ENCODE data around the gene STK39. TPM values are rescaled to one million over a fixed set of nuclear protein-coding genes. Genes with fewer than 3 reads are reported as not detected.

The STK39 gene
- polyA plus RNA-seq, 1 donor (not counting 4 experiments of a cell fraction or from before 2014, with no cell fraction given): 20.7 TPM

DNA sequence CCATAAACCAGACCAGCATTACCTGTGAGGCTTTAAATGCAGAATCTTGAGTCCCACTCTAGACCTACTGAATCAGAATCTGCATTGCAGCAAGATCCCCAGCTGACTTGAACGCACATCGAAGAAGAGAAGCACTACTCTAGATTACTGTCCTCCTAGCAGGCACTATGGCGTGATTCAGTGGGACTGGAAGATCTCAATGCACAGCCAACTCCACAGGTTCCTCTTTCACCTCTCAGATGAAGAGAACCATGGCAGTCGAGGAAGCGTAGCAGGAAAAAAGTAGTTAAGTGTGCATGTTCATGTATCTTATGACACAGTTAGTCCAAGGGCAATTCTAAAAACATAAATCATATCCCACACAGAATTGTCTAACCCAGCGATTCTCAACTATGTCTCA lies 97.4 kb downstream of the STK39 start:
- Histone ChIP-seq H3K9me1 (ENCODE audit: control insufficient read depth, extremely low read depth, insufficient read depth, low read length) (no peaks in the 10 kb centered on the region), H3K9me3 (ENCODE audit: control insufficient read depth, low read depth, low read length) (no peaks in the 10 kb centered on the region), H2AFZ (ENCODE audit: control insufficient read depth, low read length) (no peak overlapping the region), H3K79me2 (ENCODE audit: control insufficient read depth, insufficient read depth, low read length) (no peaks in the 10 kb centered on the region), H3K4me1 (ENCODE audit: control insufficient read depth, extremely low read depth, insufficient read depth, low read length) (no peaks in the 10 kb centered on the region), H3K4me3 (ENCODE audit: control insufficient read depth in 2 of 3, extremely low read depth in 1 of 3, insufficient read depth in 2 of 3, low read depth in 1 of 3, low read length in 3 of 3) (no peak overlapping the region), H3K4me2 (ENCODE audit: control insufficient read depth, extremely low read depth, insufficient read depth, low read depth, low read length) (no peak overlapping the region), H3K9ac (ENCODE audit: control insufficient read depth, extremely low read depth, insufficient read depth, low read length) (no peak overlapping the region), H3K36me3 (ENCODE audit: control insufficient read depth in 2 of 2, extremely low read depth in 1 of 2, insufficient read depth in 2 of 2, low read length in 2 of 2) (no peaks in the 10 kb centered on the region), H4K20me1 (ENCODE audit: control insufficient read depth, extremely low read depth, insufficient read depth, low read length) (no peaks in the 10 kb centered on the region), H3K27ac (ENCODE audit: control insufficient read depth, insufficient read depth, low read length) (no peak overlapping the region), H3K27me3 (ENCODE audit: control insufficient read depth, extremely low read depth, insufficient read depth, low read length) (no peaks in the 10 kb centered on the region)
- DNase-seq (ENCODE audit: low read depth, low spot score) (no peak), FAIRE-seq (no peak)
- no peak for TF ChIP-seq EZH2 (IDR thresholded peaks at IDR 0.05; ENCODE audit: low read length)
- TF ChIP-seq, protein P1, sequence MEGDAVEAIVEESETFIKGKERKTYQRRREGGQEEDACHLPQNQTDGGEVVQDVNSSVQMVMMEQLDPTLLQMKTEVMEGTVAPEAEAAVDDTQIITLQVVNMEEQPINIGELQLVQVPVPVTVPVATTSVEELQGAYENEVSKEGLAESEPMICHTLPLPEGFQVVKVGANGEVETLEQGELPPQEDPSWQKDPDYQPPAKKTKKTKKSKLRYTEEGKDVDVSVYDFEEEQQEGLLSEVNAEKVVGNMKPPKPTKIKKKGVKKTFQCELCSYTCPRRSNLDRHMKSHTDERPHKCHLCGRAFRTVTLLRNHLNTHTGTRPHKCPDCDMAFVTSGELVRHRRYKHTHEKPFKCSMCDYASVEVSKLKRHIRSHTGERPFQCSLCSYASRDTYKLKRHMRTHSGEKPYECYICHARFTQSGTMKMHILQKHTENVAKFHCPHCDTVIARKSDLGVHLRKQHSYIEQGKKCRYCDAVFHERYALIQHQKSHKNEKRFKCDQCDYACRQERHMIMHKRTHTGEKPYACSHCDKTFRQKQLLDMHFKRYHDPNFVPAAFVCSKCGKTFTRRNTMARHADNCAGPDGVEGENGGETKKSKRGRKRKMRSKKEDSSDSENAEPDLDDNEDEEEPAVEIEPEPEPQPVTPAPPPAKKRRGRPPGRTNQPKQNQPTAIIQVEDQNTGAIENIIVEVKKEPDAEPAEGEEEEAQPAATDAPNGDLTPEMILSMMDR (optimal IDR thresholded peaks at IDR 0.05 in 1 of 3, IDR thresholded peaks at IDR 0.05 in 1 of 3, conservative IDR thresholded peaks at IDR 0.05 in 1 of 3; ENCODE audit: extremely low read depth in 1 of 3, insufficient read depth in 2 of 3, low read length in 3 of 3): no peak
- dilution Hi-C loops (cut with MboI; ENCODE audit: extremely low pct_ligation_motif_present, low sequenced_read_pairs): no loop called here

DNA sequence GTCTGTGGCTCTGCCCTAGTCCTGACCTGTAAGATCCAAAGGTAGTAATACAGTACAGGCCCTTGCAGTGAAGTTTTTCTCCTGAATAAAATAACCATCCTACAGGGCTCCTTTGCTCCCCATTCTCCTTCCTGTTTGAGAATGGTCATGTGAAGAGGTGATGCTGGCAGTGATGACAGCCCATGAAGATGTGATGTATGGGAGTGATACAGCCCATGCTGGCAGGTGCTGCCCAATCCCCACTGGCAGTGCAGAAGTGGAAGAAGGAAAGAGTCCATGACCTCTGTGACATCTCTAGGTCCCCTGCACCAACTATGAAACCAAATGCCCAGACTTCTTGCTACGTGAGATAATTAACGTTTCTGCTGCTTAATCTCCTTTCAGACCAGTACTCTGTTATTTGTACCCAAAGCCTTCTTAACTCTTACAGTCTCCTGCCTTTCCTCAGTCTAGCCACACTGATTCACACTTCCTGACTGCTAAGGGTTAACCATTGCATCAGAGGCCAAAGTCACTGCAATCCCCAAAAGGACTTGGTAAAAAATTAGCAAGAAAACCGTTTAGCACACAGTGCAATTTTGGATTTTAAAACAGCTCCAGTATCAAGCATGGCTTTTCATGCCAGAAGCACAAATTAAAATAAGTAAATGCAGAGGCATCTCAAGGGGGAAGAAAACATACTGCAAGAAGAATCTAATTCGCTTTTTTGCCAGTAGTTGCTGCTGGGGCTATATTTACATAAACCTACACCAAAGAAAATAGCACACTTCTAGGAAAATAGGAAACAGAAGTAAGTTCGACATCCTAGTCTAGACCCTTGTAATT lies 98.0 kb downstream of the STK39 start:
- no peak overlapping the region for H3K4me2 ChIP-seq (ENCODE audit: control insufficient read depth, extremely low read depth, insufficient read depth, low read depth, low read length)
- FAIRE-seq (no peak), DNase-seq (ENCODE audit: low read depth, low spot score) (no peak)
- no peaks in the 10 kb centered on the region for H3K36me3 ChIP-seq (ENCODE audit: control insufficient read depth in 2 of 2, extremely low read depth in 1 of 2, insufficient read depth in 2 of 2, low read length in 2 of 2)
- no peak overlapping the region for H3K27ac ChIP-seq (ENCODE audit: control insufficient read depth, insufficient read depth, low read length)
- no peak overlapping the region for H3K4me3 ChIP-seq (ENCODE audit: control insufficient read depth in 2 of 3, extremely low read depth in 1 of 3, insufficient read depth in 2 of 3, low read depth in 1 of 3, low read length in 3 of 3)
- dilution Hi-C loops (cut with MboI; ENCODE audit: extremely low pct_ligation_motif_present, low sequenced_read_pairs): no loop called here
- H3K79me2 ChIP-seq (ENCODE audit: control insufficient read depth, insufficient read depth, low read length): no peaks in the 10 kb centered on the region
- no peak overlapping the region for H2AFZ ChIP-seq (ENCODE audit: control insufficient read depth, low read length)
- TF ChIP-seq EZH2 (IDR thresholded peaks at IDR 0.05; ENCODE audit: low read length): no peak
- TF ChIP-seq, protein P1 (optimal IDR thresholded peaks at IDR 0.05 in 1 of 3, IDR thresholded peaks at IDR 0.05 in 1 of 3, conservative IDR thresholded peaks at IDR 0.05 in 1 of 3; ENCODE audit: extremely low read depth in 1 of 3, insufficient read depth in 2 of 3, low read length in 3 of 3): no peak
- no peak overlapping the region for H3K9ac ChIP-seq (ENCODE audit: control insufficient read depth, extremely low read depth, insufficient read depth, low read length)
- no peaks in the 10 kb centered on the region for H3K27me3 ChIP-seq (ENCODE audit: control insufficient read depth, extremely low read depth, insufficient read depth, low read length)
- no peaks in the 10 kb centered on the region for H3K9me1 ChIP-seq (ENCODE audit: control insufficient read depth, extremely low read depth, insufficient read depth, low read length)
- H4K20me1 ChIP-seq (ENCODE audit: control insufficient read depth, extremely low read depth, insufficient read depth, low read length): no peaks in the 10 kb centered on the region
- no peaks in the 10 kb centered on the region for H3K9me3 ChIP-seq (ENCODE audit: control insufficient read depth, low read depth, low read length)
- H3K4me1 ChIP-seq (ENCODE audit: control insufficient read depth, extremely low read depth, insufficient read depth, low read length): no peaks in the 10 kb centered on the region
